Activated CD4-positive, alpha-beta T cell treated with anti-CD3 and anti-CD28 coated beads, Interleukin-2, Interleukin-4, amounts not matched to agents 100 ng/mL and 50 ng/mL, durations not matched to agents 16 hours and 8 hours (primary cell): ENCODE data around the gene DSCAM.
"Not testable (repeated sequence)": the region's sequence is repeated elsewhere in the genome, so short reads cannot be mapped to it uniquely, and the experiment has no call there.

Source experiments
- DNase-seq: peaks from one replicate; pipeline ENCODE4 v3.0.0-alpha.2; 2020; ENCODE audit warnings: low spot score

The DSCAM gene

GRCh38 chr21:40242586-40243265 lies 604.2 kb downstream of the DSCAM start:
- DNase-seq: no peak

DNA sequence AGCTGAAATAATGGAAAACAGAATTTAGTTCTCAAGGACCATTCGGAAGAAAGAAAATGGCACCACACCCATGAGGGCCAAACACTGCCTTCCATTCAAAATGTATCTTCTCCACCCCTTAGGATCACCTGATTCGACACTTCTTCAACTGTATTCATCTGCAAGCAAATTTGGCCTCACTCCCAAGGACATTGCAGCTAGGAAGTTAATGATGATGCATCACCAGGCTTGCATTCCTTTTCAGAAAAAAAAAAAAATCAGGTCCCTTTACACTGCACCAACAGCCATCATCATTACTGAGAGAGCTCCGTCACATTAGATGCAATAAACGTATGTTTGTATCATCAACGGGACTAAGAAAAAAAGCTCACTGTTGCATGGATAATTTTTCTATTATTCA lies 611.4 kb downstream of the DSCAM start:
- no peak for DNase-seq

DNA sequence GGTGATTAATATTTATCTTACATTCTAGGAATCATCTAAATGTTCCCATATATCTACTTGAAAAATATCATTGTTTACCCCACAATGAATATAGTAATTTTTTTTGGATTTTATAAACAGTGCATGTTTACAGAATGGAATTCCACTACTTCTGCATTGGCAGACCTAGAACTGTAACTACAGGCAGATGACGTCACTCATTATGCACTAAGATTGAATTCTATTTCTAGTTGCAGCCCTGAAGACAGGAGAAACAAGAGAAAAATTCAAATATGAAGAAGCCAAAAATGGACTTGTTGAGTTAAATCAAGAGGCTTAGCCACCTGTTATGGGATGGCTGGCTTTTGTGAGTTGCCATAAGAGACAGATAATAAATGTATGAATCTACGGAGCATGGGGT lies 615.0 kb downstream of the DSCAM start:
- no peak for DNase-seq

- no peak for DNase-seq
Observed at GRCh38 chr21:40227096-40227495, 619.9 kb downstream of the DSCAM start.

DNA sequence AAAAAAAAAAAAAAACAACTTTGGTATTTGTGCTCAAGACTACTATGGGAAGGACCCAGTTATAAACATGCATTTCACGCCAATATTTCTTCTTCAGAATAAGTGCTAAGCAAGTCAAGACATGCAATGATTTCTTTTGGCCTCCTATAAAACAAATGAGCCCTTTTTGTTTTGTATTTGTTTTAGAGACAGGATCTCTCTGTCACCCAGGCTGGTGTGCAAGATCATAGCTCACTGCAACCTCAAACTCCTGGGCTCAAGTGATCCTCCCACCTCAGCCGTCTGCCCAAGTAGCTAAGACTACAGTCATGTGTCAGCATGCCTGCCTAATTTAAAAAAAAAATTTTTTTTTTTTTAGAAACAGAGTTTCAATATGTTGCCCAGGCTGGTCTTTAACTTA lies 631.0 kb downstream of the DSCAM start:
- no peak for DNase-seq

DNA sequence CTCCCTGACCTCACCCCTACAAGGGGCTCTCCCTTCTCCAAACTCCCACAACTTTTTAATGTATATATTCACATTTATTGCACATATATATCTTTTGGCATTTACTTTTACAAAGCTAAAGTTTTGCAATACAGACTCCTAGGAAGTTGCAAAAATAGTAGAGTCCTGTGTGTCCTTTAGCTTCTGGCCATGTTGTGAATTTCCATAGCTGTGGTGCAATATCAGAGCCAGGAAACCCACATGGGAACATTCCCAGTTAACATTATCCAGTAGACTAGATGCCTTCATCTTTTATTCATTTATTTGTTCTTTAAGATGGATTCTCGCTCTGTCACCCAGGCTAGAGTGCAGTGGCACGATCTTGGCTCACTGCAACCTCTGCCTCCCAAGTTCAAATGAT lies 636.7 kb downstream of the DSCAM start:
- no peak for DNase-seq

DNA sequence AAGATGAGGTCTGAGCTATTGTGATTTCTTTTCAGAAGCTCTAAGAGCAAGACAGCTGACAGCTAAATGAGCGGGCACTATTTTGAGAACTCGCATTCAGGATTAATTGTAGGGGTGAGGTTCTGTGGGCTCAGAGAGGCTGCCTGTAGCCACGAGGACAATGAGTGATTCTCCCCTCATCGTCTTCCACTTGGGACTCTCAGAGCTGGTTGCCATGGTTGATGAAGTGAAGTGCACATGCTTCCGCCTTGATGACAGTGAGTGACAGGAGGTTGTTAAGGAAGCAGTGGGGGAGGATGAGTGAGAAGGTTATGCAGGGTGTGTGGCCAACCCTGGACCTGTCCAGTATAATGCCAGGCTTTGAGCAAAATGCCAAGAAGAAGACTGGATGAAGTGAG lies 638.0 kb downstream of the DSCAM start:
- no peak for DNase-seq

DNA sequence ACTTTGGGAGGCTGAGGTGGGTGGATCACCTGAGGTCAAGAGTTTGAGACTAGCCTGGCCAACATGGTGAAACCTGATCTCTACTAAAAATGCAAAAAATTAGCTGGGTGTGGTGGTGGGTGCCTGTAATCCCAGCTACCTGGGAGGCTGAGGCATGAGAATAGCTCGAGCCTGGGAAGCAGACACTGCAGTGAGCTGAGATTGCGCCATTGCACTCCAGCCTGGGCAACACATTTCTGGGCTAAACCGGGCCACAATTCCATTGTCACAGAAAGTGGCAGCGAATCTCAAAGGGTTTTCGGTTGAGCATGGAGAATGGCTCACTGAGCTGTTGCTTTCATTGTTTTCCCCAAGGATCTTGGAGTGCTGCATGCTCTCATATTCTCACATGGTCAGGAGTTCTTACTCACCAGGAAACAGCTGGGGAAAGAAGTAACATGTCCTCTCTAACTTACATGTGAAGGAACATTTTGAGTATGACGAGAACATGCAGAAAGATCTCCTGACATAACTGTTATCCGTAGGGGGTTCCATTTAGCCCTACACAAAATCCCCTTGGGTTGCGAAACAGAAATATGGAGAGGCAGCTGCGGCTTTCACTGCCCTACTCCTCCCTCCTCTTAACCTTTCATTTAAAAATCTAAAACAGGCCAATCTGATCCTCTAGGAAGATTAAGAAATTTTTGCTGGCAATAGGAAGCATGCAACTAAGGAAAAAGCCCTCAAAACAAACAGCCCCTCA lies 638.6 kb downstream of the DSCAM start:
- DNase-seq: no peak

GRCh38 chr21:40200946-40201345 lies 646.0 kb downstream of the DSCAM start:
- DNase-seq: no peak

GRCh38 chr21:40200126-40200525 lies 646.8 kb downstream of the DSCAM start:
- no peak for DNase-seq

- DNase-seq: no peak
Observed at GRCh38 chr21:40194185-40194980, 652.6 kb downstream of the DSCAM start.

DNA sequence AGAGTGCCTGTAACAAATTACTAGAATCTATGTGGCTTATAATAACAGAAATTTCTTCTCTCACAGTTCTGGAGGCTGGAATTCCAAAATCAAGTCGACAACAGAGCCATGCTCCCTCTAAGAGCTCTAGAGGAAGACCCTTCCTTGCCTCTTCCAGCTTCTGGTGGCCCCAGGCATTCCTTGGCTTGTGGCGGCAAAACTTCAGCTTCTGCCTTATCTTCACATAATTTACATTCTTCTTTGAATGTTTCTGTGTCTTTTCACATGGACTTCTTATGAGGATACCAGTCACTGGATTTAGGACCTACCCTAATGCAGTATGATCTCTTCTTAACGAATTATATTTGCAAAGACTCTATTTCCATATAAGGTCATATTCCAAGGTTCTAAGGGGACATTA lies 655.3 kb downstream of the DSCAM start:
- DNase-seq: no peak

GRCh38 chr21:40191196-40191595 lies 655.8 kb downstream of the DSCAM start:
- no peak for DNase-seq

- DNase-seq: no peak
Observed at GRCh38 chr21:40187946-40188654, 658.9 kb downstream of the DSCAM start.

GRCh38 chr21:40187244-40187643 lies 659.7 kb downstream of the DSCAM start:
- DNase-seq: no peak

DNA sequence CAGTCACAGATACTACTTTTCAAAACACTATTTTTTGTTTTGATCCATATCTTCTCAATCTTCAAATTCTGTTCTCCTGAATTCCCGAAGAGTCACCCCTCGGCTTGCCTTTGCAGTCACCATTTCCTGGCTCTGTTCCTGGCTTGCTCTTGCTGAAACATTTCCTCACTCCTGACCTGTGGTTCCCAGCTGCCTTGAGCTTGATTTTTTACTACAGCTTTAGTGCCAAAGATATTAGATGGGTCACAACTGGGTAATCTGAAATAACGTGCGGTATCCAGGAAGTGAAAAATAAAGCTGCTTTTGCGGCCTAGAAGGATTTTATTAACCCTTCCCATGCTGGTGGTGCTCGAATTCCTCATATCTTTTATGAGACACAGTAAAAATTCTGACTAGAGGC lies 660.9 kb downstream of the DSCAM start:
- no peak for DNase-seq

GRCh38 chr21:40185208-40185607 lies 661.8 kb downstream of the DSCAM start:
- no peak for DNase-seq

DNA sequence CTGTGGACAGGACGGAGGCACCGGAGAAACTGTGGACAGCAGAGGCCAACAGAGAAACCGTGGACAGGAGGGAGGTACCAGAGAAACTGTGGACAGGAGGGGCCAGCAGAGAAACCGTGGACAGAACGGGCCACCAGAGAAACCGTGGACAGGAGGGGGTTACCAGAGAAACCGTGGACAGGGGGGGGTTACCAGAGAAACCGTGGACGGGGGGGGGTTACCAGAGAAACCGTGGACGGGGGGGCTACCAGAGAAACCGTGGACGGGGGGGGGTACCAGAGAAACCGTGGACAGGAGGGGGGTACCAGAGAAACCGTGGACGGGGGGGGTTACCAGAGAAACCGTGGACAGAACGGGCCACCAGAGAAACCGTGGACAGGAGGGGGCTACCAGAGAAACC lies 664.5 kb downstream of the DSCAM start:
- not testable (repeated sequence) for DNase-seq

DNA sequence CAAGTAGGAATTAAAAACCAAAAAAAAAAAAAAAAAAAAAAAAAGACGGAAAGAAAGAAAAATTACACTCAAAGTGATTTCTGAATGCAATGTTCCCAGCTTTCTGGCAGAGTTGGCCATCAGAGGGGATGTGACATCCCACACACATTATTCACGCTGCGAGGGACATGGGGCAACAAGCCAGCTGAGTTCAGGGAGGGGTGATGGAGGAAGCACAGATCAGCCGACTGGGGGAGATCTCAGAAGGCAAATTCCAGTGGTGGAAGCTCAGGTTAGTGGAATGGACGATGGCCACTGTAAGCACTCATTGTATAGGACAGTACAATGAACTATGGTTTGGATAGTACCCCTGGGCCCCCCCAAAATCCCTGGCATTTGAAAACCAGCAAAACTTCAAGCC lies 667.8 kb downstream of the DSCAM start:
- no peak for DNase-seq

- DNase-seq: no peak
Observed at GRCh38 chr21:40178726-40179125, 668.2 kb downstream of the DSCAM start.

DNA sequence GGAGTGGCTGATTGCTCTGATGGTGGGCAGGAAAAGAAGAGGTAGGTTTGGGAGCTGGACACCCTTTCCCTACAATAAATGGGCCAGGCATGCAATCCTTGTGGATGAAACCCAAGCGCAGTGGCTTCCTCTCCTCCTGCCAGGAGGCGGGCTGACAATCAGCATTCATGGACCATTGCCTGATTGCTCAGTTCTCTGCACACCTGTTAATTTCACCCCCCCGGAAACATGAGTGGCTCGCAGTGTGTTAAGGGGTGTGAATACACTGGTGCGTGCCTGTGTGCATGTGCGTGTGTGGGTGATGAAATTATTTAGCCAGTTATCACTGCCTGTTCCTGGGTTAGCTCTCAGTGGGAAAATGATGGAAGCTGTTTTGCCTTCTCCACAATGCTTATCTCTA lies 669.0 kb downstream of the DSCAM start:
- DNase-seq: no peak

GRCh38 chr21:40176724-40177123 lies 670.2 kb downstream of the DSCAM start:
- DNase-seq: no peak
